Type B pancreatic cell (in vitro differentiated cells): ENCODE measurements around the gene IDH3A. TPM values are rescaled to one million over a fixed set of nuclear protein-coding genes. Genes with fewer than 3 reads are reported as not detected.

ENCODE experiments used
- DNase-seq: peaks from one replicate; pipeline ENCODE4 v3.0.0; 2021; ENCODE audit warnings: mixed read lengths; ENCODE audit not compliant: unreplicated experiment; ENCODE audit errors: extremely low spot score
- H3K27ac Mint-ChIP-seq: 2 replicates; pipeline ENCODE4 v1.8.0; 2021; ENCODE audit warnings: mild to moderate bottlenecking, mixed read lengths
- H3K27me3 Mint-ChIP-seq: 2 replicates; pipeline ENCODE4 v1.8.0; 2021; ENCODE audit warnings: mixed read lengths
- H3K36me3 Mint-ChIP-seq: 2 replicates; pipeline ENCODE4 v1.8.0; 2021; ENCODE audit warnings: mixed read lengths
- H3K4me1 Mint-ChIP-seq: one replicate; pipeline ENCODE4 v1.8.0; 2021; ENCODE audit warnings: mixed read lengths; ENCODE audit not compliant: unreplicated experiment
- H3K4me3 Mint-ChIP-seq: 2 replicates; pipeline ENCODE4 v1.8.0; 2021; ENCODE audit warnings: mild to moderate bottlenecking, mixed read lengths
- H3K9me3 Mint-ChIP-seq: 2 replicates; pipeline ENCODE4 v1.8.0; 2021; ENCODE audit warnings: mixed read lengths
- CTCF ChIP-seq: fragments of 200-600 bp; sonication (generic); conservative IDR thresholded peaks from 2 replicates; pipeline ENCODE4 v1.5.0; 2021; ENCODE audit warnings: antibody characterized with exemption, mild to moderate bottlenecking
- total RNA-seq: library from RNA; stranded (reverse); gene quantifications from 2 replicates; pipeline ENCODE4 v1.2.1, GENCODE V29; 2021; ENCODE audit warnings: low replicate concordance

IDH3A gene
- total RNA-seq, 1 donor from 2014 or later: 66.5 TPM

- Mint-ChIP-seq H3K27me3 (no peaks in the 10 kb centered on the region), H3K4me3 (no peak overlapping the region), H3K9me3 (no peaks in the 10 kb centered on the region), H3K4me1 (peaks cover 9% of the 10 kb centered on the region), H3K27ac (peak overlapping the region; percentile 3), H3K36me3 (no peaks in the 10 kb centered on the region)
- no peak for DNase-seq
- no peak for TF ChIP-seq CTCF
These were observed 45.6 kb upstream of the IDH3A start for GRCh38 chr15:78103406-78104118.

GRCh38 chr15:78104119-78104479 lies 45.1 kb upstream of the IDH3A start:
- no peak for TF ChIP-seq CTCF
- DNase-seq: no peak
- H3K27ac Mint-ChIP-seq: peak overlapping the region; percentile 3
- H3K4me3 Mint-ChIP-seq: no peak overlapping the region
- H3K27me3 Mint-ChIP-seq: no peaks in the 10 kb centered on the region
- H3K4me1 Mint-ChIP-seq: peaks cover 9% of the 10 kb centered on the region
- no peaks in the 10 kb centered on the region for H3K9me3 Mint-ChIP-seq
- no peaks in the 10 kb centered on the region for H3K36me3 Mint-ChIP-seq

- DNase-seq: no peak
- Mint-ChIP-seq H3K27ac (peak overlapping the region; percentile 3), H3K36me3 (no peaks in the 10 kb centered on the region), H3K9me3 (no peaks in the 10 kb centered on the region), H3K27me3 (no peaks in the 10 kb centered on the region), H3K4me1 (peaks cover 9% of the 10 kb centered on the region), H3K4me3 (no peak overlapping the region)
- no peak for TF ChIP-seq CTCF
These were observed 44.3 kb upstream of the IDH3A start for GRCh38 chr15:78104566-78105475.

GRCh38 chr15:78105476-78106241 lies 43.5 kb upstream of the IDH3A start:
- Mint-ChIP-seq H3K9me3 (no peaks in the 10 kb centered on the region), H3K4me1 (peaks cover 9% of the 10 kb centered on the region), H3K27ac (no peak overlapping the region), H3K36me3 (no peaks in the 10 kb centered on the region), H3K4me3 (no peak overlapping the region), H3K27me3 (no peaks in the 10 kb centered on the region)
- DNase-seq: no peak
- no peak for TF ChIP-seq CTCF

- Mint-ChIP-seq H3K9me3 (no peaks in the 10 kb centered on the region), H3K4me1 (peaks cover 9% of the 10 kb centered on the region), H3K36me3 (no peaks in the 10 kb centered on the region), H3K4me3 (no peak overlapping the region), H3K27me3 (no peaks in the 10 kb centered on the region), H3K27ac (no peak overlapping the region)
- TF ChIP-seq CTCF: no peak
- DNase-seq: no peak
These were observed 41.7 kb upstream of the IDH3A start for GRCh38 chr15:78107471-78107870.
